Lung (tissue), 12 donors: ENCODE data around the gene PLA2G6. TPM values are rescaled to one million over a fixed set of nuclear protein-coding genes. Genes with fewer than 3 reads are reported as not detected.
A peak's percentile ranks its signal among the peaks of the same experiment; 100 is the strongest.

ENCODE experiments used
- ATAC-seq: fragments of 200-7000 bp; cut with Tn5 transposase; one replicate; pipeline ENCODE4 v1.9.1; 2020; ENCODE audit warnings: moderate number of reproducible peaks; ENCODE audit not compliant: insufficient read depth, low FRiP score
- DNase-seq, 3 donors: peaks; one replicate each; pipeline ENCODE4 v3.0.0-alpha.2; 2013 to 2017
- H3K27ac ChIP-seq, 2 donors: one replicate each; pipeline ENCODE4 v1.5.1; 2013; ENCODE audit warnings: mild to moderate bottlenecking in 2 of 2, moderate library complexity in 2 of 2, control low read depth in 1 of 2, inconsistent platforms in 1 of 2, low read depth in 1 of 2, low read length in 1 of 2
- H3K27me3 ChIP-seq, 3 donors: one replicate each; pipeline ENCODE4 v1.5.1; 2013; ENCODE audit warnings: low read length in 2 of 3; ENCODE audit not compliant: control insufficient read depth in 3 of 3, insufficient read depth in 3 of 3
- H3K36me3 ChIP-seq, 4 donors: one replicate each; pipeline ENCODE4 v1.5.1; 2013; ENCODE audit warnings: low read length in 4 of 4, mild to moderate bottlenecking in 1 of 4, moderate library complexity in 1 of 4; ENCODE audit not compliant: control insufficient read depth in 4 of 4, insufficient read depth in 4 of 4
- H3K4me1 ChIP-seq, 5 donors: one replicate each; pipeline ENCODE4 v1.5.1; 2013; ENCODE audit warnings: low read length in 5 of 5, mild to moderate bottlenecking in 2 of 5, moderate library complexity in 1 of 5; ENCODE audit not compliant: control insufficient read depth in 5 of 5, insufficient read depth in 5 of 5
- H3K4me3 ChIP-seq: one replicate; pipeline ENCODE4 v1.5.1; 2013; ENCODE audit warnings: mild to moderate bottlenecking, control low read depth, moderate library complexity
- H3K9ac ChIP-seq, 2 donors: one replicate each; pipeline ENCODE4 v1.5.1; 2013; ENCODE audit warnings: low read length in 2 of 2, control low read depth in 1 of 2; ENCODE audit not compliant: insufficient read depth in 1 of 2
- H3K9me3 ChIP-seq, 4 donors: one replicate each; pipeline ENCODE4 v1.5.1; 2013; ENCODE audit warnings: low read length in 3 of 4, mild to moderate bottlenecking in 1 of 4, moderate library complexity in 1 of 4; ENCODE audit not compliant: control insufficient read depth in 4 of 4, insufficient read depth in 3 of 4
- CTCF ChIP-seq: IDR thresholded peaks from 2 replicates; pipeline ENCODE4 v1.5.1; 2012; ENCODE audit warnings: mild to moderate bottlenecking; ENCODE audit errors: control extremely low read depth, extremely low read depth
- WGBS, 2 donors: extraction: QIAGEN DNeasy Blood & Tissue Kit; methylation state at CpG; one replicate each; pipeline ENCODE4 v1.1.7; 2013; 5-methylcytosine and 5-hydroxymethylcytosine counted together
- polyA plus RNA-seq, 2 donors: library from polyadenylated mRNA; stranded (reverse); fragments of 200-250 nt; gene quantifications; one replicate each; pipeline ENCODE4 v1.2.1, GENCODE V29; 2013
- total RNA-seq, 2 donors: library from RNA; depleted of rRNA in 1 of 2; stranded (reverse); fragments of >200 nt in 1 of 2; gene quantifications; one replicate each; pipeline ENCODE4 v1.2.1, GENCODE V29; 2014 to 2021
- donor health status: control.
- donor health status: control.
- donor health status: Bipolar disorder and iron deficiency.
- donor health status: healthy.
- donor health status: DM: yes; HTN: yes; CAD: no.

The PLA2G6 gene
- total and polyA plus RNA-seq, 4 donors = 11.9 to 73.5 (median 37.3) TPM

- ATAC-seq (no peak), DNase-seq (peak in 2 of 3 donors; percentile 56 to 65)
- H3K27me3 ChIP-seq = no peaks in the 10 kb centered on the region
- H3K27ac ChIP-seq = peak overlapping the region; percentile 5 to 79
- H3K4me1 ChIP-seq = peaks cover 0 to 25% (median 16%) of the 10 kb centered on the region in 5 donors
- TF ChIP-seq CTCF = no peak
- WGBS, 2 donors = 61 to 67% methylated on average over 16 of the region's 16 CpGs
- H3K9ac ChIP-seq = peak overlapping the region in 1 of 2 donors; percentile 31
- H3K9me3 ChIP-seq = no peaks in the 10 kb centered on the region
- H3K36me3 ChIP-seq = peaks cover 0 to 3% (median 0%) of the 10 kb centered on the region in 4 donors
- H3K4me3 ChIP-seq = no peak overlapping the region
Measured at GRCh38 chr22:38171927-38172831, 9.5 kb downstream of the PLA2G6 start.

GRCh38 chr22:38170469-38170868 is 11.2 kb downstream of the PLA2G6 start:
- TF ChIP-seq CTCF = no peak
- no peaks in the 10 kb centered on the region for H3K27me3 ChIP-seq
- H3K9ac ChIP-seq = no peak overlapping the region
- 99% methylated on average over 5 of the region's 5 CpGs for WGBS, 2 donors
- peaks cover 0 to 6% (median 0%) of the 10 kb centered on the region in 4 donors for H3K36me3 ChIP-seq
- ATAC-seq (no peak), DNase-seq (no peak)
- no peaks in the 10 kb centered on the region for H3K9me3 ChIP-seq
- no peak overlapping the region for H3K4me3 ChIP-seq
- H3K27ac ChIP-seq = no peak overlapping the region
- peaks cover 0 to 25% (median 16%) of the 10 kb centered on the region in 5 donors for H3K4me1 ChIP-seq

GRCh38 chr22:38169116-38169515 is 12.5 kb downstream of the PLA2G6 start:
- no peaks in the 10 kb centered on the region for H3K27me3 ChIP-seq
- peaks cover 0 to 9% (median 0%) of the 10 kb centered on the region in 4 donors for H3K36me3 ChIP-seq
- WGBS, 2 donors = 94 to 95% methylated on average over 17 of the region's 17 CpGs
- DNase-seq (no peak), ATAC-seq (no peak)
- no peak overlapping the region for H3K27ac ChIP-seq
- H3K4me3 ChIP-seq = no peak overlapping the region
- H3K4me1 ChIP-seq = peaks cover 0 to 25% (median 15%) of the 10 kb centered on the region in 5 donors
- TF ChIP-seq CTCF = no peak
- no peaks in the 10 kb centered on the region for H3K9me3 ChIP-seq
- H3K9ac ChIP-seq = no peak overlapping the region
